Measurements from ENCODE around the gene CEBPE.
A peak's percentile ranks its signal among the peaks of the same experiment; 100 is the strongest.

Gene CEBPE

DNA sequence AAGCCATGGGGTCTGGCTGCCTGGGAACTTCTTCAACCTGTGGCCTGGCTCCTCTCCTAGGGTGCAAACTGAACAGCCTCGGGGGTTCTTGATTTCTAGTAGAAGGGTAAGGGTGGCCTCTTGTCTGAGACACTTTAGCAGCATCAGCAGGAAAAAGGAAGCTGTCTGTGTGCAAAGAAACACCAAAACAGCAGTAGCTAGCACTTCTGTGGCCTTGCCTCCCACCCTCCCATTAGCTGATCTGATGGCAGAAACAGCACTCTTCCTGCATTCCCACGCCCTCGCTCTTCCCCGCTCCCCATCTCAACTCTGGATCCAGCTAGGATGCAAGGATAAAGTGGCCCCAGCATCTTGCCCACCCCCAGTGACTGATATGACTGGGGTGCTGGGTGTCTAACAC, 43.7 kb upstream of the CEBPE start:
- TF ChIP-seq, protein P1, sequence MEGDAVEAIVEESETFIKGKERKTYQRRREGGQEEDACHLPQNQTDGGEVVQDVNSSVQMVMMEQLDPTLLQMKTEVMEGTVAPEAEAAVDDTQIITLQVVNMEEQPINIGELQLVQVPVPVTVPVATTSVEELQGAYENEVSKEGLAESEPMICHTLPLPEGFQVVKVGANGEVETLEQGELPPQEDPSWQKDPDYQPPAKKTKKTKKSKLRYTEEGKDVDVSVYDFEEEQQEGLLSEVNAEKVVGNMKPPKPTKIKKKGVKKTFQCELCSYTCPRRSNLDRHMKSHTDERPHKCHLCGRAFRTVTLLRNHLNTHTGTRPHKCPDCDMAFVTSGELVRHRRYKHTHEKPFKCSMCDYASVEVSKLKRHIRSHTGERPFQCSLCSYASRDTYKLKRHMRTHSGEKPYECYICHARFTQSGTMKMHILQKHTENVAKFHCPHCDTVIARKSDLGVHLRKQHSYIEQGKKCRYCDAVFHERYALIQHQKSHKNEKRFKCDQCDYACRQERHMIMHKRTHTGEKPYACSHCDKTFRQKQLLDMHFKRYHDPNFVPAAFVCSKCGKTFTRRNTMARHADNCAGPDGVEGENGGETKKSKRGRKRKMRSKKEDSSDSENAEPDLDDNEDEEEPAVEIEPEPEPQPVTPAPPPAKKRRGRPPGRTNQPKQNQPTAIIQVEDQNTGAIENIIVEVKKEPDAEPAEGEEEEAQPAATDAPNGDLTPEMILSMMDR (IDR thresholded peaks at IDR 0.05; ENCODE audit: low read depth, low read length) = no peak
- DNase-seq (ENCODE audit: low read depth in 2 of 2) = no peak
- no peak overlapping the region for H3K4me3 ChIP-seq (replicated peaks in 1 of 2; ENCODE audit: low read depth in 2 of 2, low read length in 2 of 2)

GRCh38 chr14:23162005-23162404, 43.0 kb upstream of the CEBPE start:
- DNase-seq (ENCODE audit: low read depth in 2 of 2) = no peak
- no peak overlapping the region for H3K4me3 ChIP-seq (replicated peaks in 1 of 2; ENCODE audit: low read depth in 2 of 2, low read length in 2 of 2)
- TF ChIP-seq, protein P1 (IDR thresholded peaks at IDR 0.05; ENCODE audit: low read depth, low read length) = no peak

DNA sequence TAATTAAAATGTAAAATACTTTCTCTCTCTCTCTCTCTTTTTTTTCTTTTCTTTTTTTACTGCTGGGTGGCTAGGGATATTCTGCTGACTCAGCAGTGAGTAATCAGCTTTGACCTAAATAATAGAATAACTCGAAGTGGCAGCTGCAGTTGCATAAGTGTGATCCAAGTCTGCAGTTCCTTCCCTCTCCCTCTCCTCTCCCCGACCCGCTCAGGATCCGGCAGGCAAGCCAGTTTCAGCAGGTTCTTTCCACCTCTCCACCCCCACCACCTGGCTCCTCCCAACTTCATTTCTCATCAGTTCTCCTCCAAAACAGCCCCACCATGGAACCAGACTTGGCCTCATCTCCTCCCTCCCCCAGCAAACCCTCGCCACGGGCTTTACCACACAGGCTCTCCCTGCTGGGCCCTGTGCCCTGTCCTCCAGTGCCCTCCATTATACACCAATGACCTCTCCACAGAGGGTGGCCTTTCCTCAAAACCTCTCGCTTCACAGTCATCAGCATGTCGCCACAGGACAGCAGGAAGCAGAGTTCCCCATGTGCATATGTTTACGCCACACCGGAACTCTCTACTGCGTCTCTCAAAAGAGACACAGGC, 42.0 kb upstream of the CEBPE start:
- TF ChIP-seq, protein P1 (IDR thresholded peaks at IDR 0.05; ENCODE audit: low read depth, low read length) = no peak
- DNase-seq (ENCODE audit: low read depth in 2 of 2) = peak; percentile 86 to 92
- no peak overlapping the region for H3K4me3 ChIP-seq (replicated peaks in 1 of 2; ENCODE audit: low read depth in 2 of 2, low read length in 2 of 2)

- H3K4me3 ChIP-seq (replicated peaks in 1 of 2; ENCODE audit: low read depth in 2 of 2, low read length in 2 of 2) = no peak overlapping the region
- TF ChIP-seq, protein P1 (IDR thresholded peaks at IDR 0.05; ENCODE audit: low read depth, low read length) = no peak
- DNase-seq (ENCODE audit: low read depth in 2 of 2) = no peak
Measured at GRCh38 chr14:23159532-23159931, 40.5 kb upstream of the CEBPE start.

- no peak overlapping the region for H3K4me3 ChIP-seq (replicated peaks in 1 of 2; ENCODE audit: low read depth in 2 of 2, low read length in 2 of 2)
- DNase-seq (ENCODE audit: low read depth in 2 of 2) = no peak
- TF ChIP-seq, protein P1 (IDR thresholded peaks at IDR 0.05; ENCODE audit: low read depth, low read length) = no peak
Measured at GRCh38 chr14:23158779-23159178, 39.7 kb upstream of the CEBPE start.

DNA sequence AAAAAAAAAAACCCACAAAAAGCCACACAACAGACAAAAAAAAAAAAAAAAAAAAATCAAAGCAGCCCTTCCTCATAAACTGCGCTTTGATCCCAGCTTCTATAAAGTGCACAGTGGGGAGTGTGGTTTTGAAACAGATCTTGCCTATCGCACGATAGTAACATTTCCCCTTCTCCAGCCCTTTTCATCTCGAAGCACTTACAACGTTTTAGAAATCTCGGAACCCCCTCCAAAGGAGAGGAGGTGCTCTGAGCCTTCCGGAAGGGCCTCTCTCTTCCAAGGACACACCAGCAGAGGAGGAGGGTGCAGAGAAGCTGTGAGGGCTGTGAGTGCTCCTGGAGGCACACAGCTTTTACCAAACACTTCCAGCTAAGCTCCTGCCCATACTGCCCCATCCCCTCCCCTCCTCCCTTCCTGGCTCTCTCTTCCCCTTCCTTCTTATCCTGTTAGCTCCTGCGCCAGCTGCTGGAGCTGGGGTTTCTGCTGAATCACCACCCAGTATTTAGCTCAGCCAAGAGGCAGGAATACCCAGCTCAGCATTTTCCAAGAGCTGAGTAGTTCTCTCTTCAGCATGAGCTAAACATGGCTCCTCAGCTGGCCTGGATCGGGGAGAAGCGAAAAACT, 36.0 kb upstream of the CEBPE start:
- peak; percentile 83 to 98 for DNase-seq (ENCODE audit: low read depth in 2 of 2)
- H3K4me3 ChIP-seq (replicated peaks in 1 of 2; ENCODE audit: low read depth in 2 of 2, low read length in 2 of 2) = no peak overlapping the region
- TF ChIP-seq, protein P1 (IDR thresholded peaks at IDR 0.05; ENCODE audit: low read depth, low read length) = no peak

Data from cardiac fibroblast (primary cell).